ENCODE data around the gene LHX3. TPM values are rescaled to one million over a fixed set of nuclear protein-coding genes. Genes with fewer than 3 reads are reported as not detected.
A peak's percentile ranks its signal among the peaks of the same experiment; 100 is the strongest.

LHX3 gene
- total and polyA plus RNA-seq, 10 of the 15 experiments (the other 5 are each of a cell fraction or from before 2014, with no cell fraction given), result not detected

DNA sequence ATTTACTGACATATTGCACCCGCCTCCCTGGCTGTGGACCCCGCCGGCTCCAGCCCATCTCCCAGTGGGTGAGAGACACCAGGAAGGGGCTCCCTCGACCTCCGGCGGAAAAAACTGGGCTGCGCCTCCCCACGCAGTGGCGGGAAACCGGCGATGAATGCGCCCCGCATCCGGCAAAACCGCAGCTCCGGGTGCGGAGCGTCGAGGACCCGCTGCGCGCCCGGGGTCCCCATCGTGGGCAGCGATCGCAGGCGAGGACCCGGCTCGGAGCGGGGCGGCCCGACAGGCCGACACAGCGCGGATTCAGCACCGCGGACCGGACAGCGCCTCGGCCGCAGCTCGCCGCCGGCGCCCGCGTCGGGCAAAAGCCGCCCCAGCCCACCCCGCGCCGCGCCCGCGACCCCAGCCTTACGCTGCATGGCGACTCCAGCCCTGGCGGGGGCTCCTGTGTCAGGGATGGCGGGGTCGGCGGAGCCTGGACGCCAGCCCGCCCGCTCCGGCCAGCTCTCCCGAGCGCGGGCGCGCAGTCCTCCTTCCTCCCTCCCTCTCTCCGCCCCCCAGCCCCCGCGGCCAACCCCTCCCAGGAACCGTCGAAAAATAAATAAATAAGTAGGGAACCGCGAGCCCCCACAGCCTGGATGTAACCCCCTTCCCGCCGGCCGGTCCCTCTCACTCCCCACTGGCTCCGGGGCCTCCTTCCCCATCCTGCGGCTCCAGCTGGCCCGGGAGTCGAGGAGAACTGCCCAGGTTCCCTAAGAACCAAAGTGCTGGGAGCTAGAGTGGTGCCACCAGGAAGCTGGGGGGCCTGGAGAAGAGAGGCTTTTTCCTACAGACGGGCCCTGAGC, 3.1 kb downstream of the LHX3 start:
- H3K79me2 ChIP-seq (ENCODE audit: control insufficient read depth, insufficient read depth, low read length), result no peaks in the 10 kb centered on the region
- intact Hi-C loops (cut with micrococcal nuclease; ENCODE audit: unreplicated experiment), result no loop called here
- H3K9ac ChIP-seq (ENCODE audit: control insufficient read depth, insufficient read depth, low read length), result no peak overlapping the region
- ATAC-seq, result no peak
- H3K27me3 ChIP-seq (replicated peaks in 1 of 2; ENCODE audit: control insufficient read depth in 2 of 2, insufficient read depth in 2 of 2, low read length in 1 of 2), result peaks cover 10 to 13% of the 10 kb centered on the region in 2 experiments; a peak in 3 of 4 replicates
- ChIA-PET CTCF (no interaction called here), SMC1A (ENCODE audit: uncharacterized antibody, unreplicated experiment) (interaction anchor here (0.9 kb wide), 1 partner anchor 10 kb away, joined by 3 read pairs; no protein-coding TSS in a partner anchor), RAD21 (ENCODE audit: unreplicated experiment) (no interaction called here), POLR2A (no interaction called here)
- in situ Hi-C loops (cut with MboI), result no loop called here
- WGBS (ENCODE audit: insufficient coverage, insufficient replicate concordance, low lambda C conversion rate, missing lambda C conversion rate), result 42% methylated on average over 64 of the region's 85 CpGs
- no peak overlapping the region for H2AFZ ChIP-seq (ENCODE audit: control insufficient read depth, low read depth, low read length)
- 0 out of 2 replicates have a peak, but pooled peaks cover 3% of the 10 kb centered on the region for H3K4me1 ChIP-seq (ENCODE audit: control insufficient read depth, insufficient read depth, low read length)
- TF ChIP-seq, protein P1, sequence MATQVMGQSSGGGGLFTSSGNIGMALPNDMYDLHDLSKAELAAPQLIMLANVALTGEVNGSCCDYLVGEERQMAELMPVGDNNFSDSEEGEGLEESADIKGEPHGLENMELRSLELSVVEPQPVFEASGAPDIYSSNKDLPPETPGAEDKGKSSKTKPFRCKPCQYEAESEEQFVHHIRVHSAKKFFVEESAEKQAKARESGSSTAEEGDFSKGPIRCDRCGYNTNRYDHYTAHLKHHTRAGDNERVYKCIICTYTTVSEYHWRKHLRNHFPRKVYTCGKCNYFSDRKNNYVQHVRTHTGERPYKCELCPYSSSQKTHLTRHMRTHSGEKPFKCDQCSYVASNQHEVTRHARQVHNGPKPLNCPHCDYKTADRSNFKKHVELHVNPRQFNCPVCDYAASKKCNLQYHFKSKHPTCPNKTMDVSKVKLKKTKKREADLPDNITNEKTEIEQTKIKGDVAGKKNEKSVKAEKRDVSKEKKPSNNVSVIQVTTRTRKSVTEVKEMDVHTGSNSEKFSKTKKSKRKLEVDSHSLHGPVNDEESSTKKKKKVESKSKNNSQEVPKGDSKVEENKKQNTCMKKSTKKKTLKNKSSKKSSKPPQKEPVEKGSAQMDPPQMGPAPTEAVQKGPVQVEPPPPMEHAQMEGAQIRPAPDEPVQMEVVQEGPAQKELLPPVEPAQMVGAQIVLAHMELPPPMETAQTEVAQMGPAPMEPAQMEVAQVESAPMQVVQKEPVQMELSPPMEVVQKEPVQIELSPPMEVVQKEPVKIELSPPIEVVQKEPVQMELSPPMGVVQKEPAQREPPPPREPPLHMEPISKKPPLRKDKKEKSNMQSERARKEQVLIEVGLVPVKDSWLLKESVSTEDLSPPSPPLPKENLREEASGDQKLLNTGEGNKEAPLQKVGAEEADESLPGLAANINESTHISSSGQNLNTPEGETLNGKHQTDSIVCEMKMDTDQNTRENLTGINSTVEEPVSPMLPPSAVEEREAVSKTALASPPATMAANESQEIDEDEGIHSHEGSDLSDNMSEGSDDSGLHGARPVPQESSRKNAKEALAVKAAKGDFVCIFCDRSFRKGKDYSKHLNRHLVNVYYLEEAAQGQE (IDR thresholded peaks at IDR 0.05; ENCODE audit: low read depth, low read length), result peak; percentile 76
- TF ChIP-seq RELA (IDR thresholded peaks at IDR 0.05; ENCODE audit: borderline replicate concordance, partially characterized antibody) (no peak), TCF7 (IDR thresholded peaks at IDR 0.05; ENCODE audit: borderline replicate concordance) (no peak), ESRRA (IDR thresholded peaks at IDR 0.05; ENCODE audit: low read length) (no peak)
- peaks cover 4% of the 10 kb centered on the region; the same call in 1 of the 2 replicates for H4K20me1 ChIP-seq (ENCODE audit: control insufficient read depth, insufficient read depth)
- H3K27ac ChIP-seq (ENCODE audit: control insufficient read depth, insufficient read depth), result no peak overlapping the region
- H3K9me3 ChIP-seq (replicated peaks; ENCODE audit: control insufficient read depth, insufficient read depth, low read length), result no peaks in the 10 kb centered on the region
- DNase-seq (ENCODE audit: low read depth, low spot score), result no peak
- FAIRE-seq, result no peak
- H3K4me3 ChIP-seq, result no peak overlapping the region
- H3K4me2 ChIP-seq (ENCODE audit: control insufficient read depth, insufficient read depth), result no peak overlapping the region
- BruUV-seq (replicated peaks), result no TSS peak
- no peaks in the 10 kb centered on the region; a peak in 1 of 4 replicates for H3K36me3 ChIP-seq (ENCODE audit: control insufficient read depth in 2 of 2, insufficient read depth in 2 of 2, low read length in 1 of 2)

Data from GM12878 (cell line).